Cerebellar cortex (tissue), 1 donor: ENCODE measurements around the gene MTLN.
"Not testable (repeated sequence)": the region's sequence is repeated elsewhere in the genome, so short reads cannot be mapped to it uniquely, and the experiment has no call there.

Source experiments
- DNase-seq: peaks from one replicate; pipeline ENCODE4 v3.0.0-alpha.2; 2015; ENCODE audit warnings: low spot score

Gene MTLN

GRCh38 chr2:110198016-110198415 is 14.3 kb downstream of the MTLN start:
- no peak for DNase-seq

- DNase-seq = no peak
Measured at GRCh38 chr2:110197452-110197851, 14.9 kb downstream of the MTLN start.

- not testable (repeated sequence) for DNase-seq
Measured at GRCh38 chr2:110190169-110190568, 22.2 kb downstream of the MTLN start.

- DNase-seq = no peak
Measured at GRCh38 chr2:110182449-110182848, 29.9 kb downstream of the MTLN start.

- DNase-seq = no peak
Measured at GRCh38 chr2:110180036-110180435, 32.3 kb downstream of the MTLN start.

- DNase-seq = no peak
Measured at GRCh38 chr2:110173523-110173922, 38.8 kb downstream of the MTLN start.

GRCh38 chr2:110172506-110172905 is 39.8 kb downstream of the MTLN start:
- no peak for DNase-seq

GRCh38 chr2:110170102-110170501 is 42.2 kb downstream of the MTLN start:
- DNase-seq = no peak

- DNase-seq = no peak
Measured at GRCh38 chr2:110167326-110168000, 44.9 kb downstream of the MTLN start.

GRCh38 chr2:110166266-110166665 is 46.1 kb downstream of the MTLN start:
- no peak for DNase-seq
